Stimulated activated CD8-positive, alpha-beta memory T cell treated with anti-CD3 and anti-CD28 coated beads, Interleukin-12 subunit alpha, Interleukin-12 subunit beta, amount 100 ng/mL, for 24 hours (primary cell): Measurements from ENCODE around the gene P4HA3.

Experiments
- DNase-seq: peaks from one replicate; pipeline ENCODE4 v3.0.0-alpha.2; 2020; ENCODE audit errors: extremely low read depth

P4HA3 gene

DNA sequence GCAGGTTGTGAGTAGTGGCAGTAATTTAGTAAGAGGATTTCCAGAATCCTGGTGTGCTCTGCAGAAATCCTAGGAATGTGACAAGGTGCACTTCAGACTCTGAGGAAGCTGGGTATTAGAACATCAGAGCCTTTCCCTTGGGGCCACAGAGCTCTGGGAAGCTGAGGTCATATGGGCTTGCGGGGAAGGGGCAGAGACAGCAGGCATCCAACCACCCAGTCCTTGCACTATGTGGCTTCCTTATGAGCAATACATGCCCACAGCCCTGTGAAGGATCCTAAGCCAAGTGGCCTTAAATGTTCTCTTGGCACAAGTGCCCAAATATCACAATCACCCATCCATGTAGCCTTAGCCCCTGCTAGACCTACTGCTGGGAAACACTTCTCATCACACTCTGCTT, 46.2 kb downstream of the P4HA3 start:
- no peak for DNase-seq

DNA sequence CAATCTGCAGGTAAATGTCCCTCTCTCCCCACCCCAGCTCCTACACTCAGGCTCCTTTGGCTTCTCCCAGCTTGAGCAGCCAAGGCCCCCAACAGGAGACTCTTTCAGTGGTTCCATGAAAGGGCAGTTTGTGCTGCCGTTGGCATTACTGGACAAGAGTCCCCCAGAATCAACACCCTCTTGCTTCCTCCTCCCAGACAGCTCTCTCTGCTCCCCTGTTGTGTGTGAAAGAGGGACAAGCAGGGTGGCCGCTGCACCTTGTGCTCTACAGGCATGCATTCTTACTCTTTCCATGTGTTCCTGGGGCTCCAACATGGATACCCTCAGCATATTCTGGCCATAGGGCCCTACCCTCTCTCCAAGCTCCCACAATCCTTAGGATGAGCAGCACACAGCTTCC, 48.7 kb downstream of the P4HA3 start:
- no peak for DNase-seq

- DNase-seq, result no peak
Observed at GRCh38 chr11:74257959-74258553, 53.4 kb downstream of the P4HA3 start.

DNA sequence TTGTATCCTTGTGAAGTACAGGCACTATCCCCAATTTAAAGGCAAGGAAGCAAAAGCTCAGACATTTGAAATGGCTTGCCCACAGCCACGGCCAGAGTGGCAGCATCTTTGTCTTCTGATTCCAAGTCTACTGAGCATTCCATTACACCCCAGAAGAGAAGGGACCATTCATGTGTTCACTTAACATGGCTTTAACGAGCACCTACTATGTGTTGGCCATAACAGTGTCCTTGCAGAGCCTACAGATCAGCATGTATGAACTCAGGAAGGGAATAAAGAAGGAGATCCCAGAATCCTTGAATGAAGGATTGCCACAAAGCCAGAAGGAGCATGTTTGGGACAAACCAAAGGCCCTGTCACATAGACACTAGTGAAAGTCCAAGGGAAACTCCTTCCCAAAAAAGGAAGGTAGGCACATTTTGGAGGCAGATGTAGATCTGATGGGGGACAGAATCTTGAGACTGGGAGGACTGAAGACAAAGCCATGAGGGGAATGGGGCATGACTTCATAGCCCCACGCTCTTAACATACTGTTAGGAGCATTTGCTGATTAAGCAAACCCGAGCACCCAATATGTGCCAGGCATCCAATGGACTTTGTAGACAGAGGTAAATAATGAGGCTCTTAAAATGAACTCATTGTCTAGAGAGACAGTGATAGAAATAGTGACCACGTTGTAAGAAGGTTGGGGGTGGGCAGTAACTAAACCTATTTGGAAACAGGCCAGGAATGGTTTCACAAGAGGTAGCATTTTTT, 54.9 kb downstream of the P4HA3 start:
- DNase-seq, result no peak

DNA sequence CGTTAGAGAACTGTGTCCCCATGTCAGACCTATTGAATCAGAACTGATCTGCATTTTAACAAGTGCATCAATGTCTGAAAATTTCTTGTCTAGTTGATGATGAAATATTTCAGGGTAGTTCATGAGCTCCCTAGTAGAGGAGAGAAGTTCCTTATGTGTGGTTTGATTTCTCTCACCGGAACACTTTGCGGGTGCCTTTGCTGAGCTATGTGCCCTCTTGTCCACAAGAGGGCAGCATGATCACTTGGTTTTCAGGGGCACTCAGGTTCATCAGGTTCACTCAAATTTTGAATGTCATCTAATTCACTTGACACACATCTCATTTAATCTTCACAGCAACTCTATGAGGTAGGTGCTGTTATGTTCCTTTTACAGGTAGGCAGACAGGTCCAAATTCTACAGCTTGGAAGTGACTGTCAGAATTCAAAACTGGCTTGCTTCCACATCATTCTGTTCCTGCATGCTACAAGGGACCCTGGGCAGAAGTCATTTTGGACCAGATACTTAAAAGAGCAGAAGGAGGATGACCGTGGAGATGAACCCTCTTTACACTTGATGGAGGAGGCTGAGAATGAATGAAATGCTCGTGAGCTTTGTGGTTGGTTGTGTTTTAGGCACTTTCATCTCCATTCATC, 55.6 kb downstream of the P4HA3 start:
- DNase-seq, result peak; percentile 5

- no peak for DNase-seq
Observed at GRCh38 chr11:74253361-74253760, 58.1 kb downstream of the P4HA3 start.

DNA sequence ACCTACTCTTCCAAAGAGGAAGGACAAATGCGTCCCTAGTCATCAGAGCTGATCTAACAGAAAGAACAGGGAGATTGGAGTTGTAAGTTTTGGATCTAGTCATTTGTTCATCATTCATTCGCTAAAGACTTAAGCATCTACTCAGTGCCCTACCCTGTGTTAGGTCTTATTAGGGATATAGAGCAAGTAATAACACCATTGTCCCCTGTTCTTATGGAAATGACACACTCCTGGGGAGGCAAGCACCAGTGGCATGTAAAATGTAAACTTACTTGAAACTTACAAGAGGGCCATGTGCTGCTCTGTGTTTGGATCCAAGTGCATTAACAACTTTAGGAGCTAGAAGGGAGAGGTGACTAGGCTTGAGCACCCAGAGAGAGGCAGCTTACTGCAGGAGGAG, 61.9 kb downstream of the P4HA3 start:
- no peak for DNase-seq

- DNase-seq, result no peak
Observed at GRCh38 chr11:74248469-74248868, 63.0 kb downstream of the P4HA3 start.

DNA sequence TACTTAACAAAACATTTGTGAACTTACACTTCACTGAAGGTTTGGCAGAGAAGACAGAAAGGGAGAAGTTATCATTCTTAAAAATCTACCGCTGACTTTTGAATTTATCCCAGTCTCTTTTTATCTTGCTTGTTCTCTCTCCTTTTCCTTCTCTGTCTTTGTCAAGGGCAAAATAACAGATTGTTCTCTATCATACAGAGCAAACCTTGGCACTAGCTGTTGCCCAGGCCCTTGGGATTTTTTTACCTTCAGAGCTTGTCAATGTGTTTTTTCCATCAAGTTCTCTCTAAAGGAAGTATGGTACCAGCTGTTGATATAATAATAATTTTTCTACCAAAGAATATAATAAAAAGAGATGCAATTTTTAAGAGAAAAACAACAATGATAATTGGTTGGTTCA, 73.2 kb downstream of the P4HA3 start:
- no peak for DNase-seq

GRCh38 chr11:74237541-74237940, 73.9 kb downstream of the P4HA3 start:
- no peak for DNase-seq

DNA sequence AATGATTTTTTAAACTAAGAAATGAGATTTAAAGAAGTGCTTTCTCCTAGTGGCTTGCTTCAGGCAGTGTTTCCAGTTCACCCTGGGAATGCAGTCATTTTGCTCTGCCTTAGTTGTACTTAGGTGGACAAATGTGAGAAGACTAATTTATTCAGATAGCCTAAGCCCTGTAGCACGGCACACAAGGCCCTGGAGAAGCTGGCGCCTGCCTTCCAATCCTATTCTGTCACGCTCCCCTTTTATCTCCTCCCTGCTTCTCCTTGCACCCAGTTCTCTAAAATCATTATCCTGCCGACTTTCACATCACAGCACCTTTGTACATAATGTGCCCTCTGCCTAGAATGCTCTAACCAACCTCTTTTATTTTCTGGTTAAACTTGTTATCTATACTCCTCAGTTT, 76.3 kb downstream of the P4HA3 start:
- DNase-seq, result no peak

GRCh38 chr11:74233683-74234082, 77.8 kb downstream of the P4HA3 start:
- no peak for DNase-seq

- DNase-seq, result no peak
Observed at GRCh38 chr11:74232311-74232950, 79.0 kb downstream of the P4HA3 start.

DNA sequence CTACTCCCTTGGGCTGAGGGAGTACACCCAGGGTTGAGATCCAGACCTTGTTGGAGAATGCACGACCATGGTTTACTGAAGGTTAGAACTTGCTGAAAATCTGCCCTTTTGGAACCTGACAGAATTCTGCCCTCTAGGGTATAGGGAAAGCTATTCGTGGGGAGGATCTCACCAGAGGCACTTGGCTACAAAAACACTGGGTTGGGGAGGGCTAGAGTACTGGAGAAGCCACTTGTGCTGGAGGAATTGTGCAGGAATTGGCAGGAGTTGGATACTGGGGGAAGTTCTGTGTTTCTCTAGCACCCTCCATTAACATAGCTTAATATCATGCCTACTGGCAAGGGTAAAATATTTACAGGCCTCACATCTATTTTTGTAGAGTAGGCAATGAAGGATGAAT, 84.5 kb downstream of the P4HA3 start:
- no peak for DNase-seq

GRCh38 chr11:74225565-74225964, 85.9 kb downstream of the P4HA3 start:
- no peak for DNase-seq

- no peak for DNase-seq
Observed at GRCh38 chr11:74221816-74222215, 89.6 kb downstream of the P4HA3 start.

GRCh38 chr11:74220376-74220775, 91.1 kb downstream of the P4HA3 start:
- DNase-seq, result no peak
